Measurements from ENCODE around the gene PRUNE2. TPM values are rescaled to one million over a fixed set of nuclear protein-coding genes. Genes with fewer than 3 reads are reported as not detected.

The PRUNE2 gene
- total and polyA plus RNA-seq, 2 experiments from 2014 or later, result 0.46 to 4.1 TPM

DNA sequence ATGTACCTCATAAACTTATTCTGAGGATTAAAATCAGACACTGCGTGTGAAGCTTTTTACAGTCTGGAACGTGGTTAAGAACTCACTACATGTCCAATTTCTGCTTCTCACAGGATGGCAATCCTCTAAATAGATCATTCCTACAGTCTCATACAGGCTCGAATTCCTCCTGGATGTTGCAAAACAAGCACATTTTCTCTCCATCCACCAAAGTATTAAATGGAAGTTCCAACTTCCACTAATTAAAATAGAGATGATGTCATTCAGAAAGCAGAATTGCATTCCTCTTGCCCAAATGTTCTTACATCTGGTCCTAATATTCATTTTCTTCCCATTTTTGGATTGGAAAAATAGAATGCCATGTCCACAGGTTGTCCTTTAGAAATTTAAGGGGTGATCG lies 287.2 kb downstream of the PRUNE2 start:
- Histone ChIP-seq H3K9me3 (ENCODE audit: low read depth) (no peaks in the 10 kb centered on the region), H3K36me3 (replicated peaks; ENCODE audit: insufficient read depth, low read depth) (no peaks in the 10 kb centered on the region), H3K4me2 (no peak overlapping the region), H3K4me1 (ENCODE audit: insufficient read depth) (peaks cover 36% of the 10 kb centered on the region), H3K79me2 (no peaks in the 10 kb centered on the region), H3K27ac (peak overlapping the region; percentile 20), H3K27me3 (no peaks in the 10 kb centered on the region), H4K20me1 (ENCODE audit: insufficient read depth, poor library complexity, severe bottlenecking) (no peaks in the 10 kb centered on the region), H3K9me2 (replicated peaks; ENCODE audit: insufficient read depth) (no peaks in the 10 kb centered on the region), H2AFZ (no peak overlapping the region), H3K4me3 (no peak overlapping the region)
- TF ChIP-seq, protein P1, sequence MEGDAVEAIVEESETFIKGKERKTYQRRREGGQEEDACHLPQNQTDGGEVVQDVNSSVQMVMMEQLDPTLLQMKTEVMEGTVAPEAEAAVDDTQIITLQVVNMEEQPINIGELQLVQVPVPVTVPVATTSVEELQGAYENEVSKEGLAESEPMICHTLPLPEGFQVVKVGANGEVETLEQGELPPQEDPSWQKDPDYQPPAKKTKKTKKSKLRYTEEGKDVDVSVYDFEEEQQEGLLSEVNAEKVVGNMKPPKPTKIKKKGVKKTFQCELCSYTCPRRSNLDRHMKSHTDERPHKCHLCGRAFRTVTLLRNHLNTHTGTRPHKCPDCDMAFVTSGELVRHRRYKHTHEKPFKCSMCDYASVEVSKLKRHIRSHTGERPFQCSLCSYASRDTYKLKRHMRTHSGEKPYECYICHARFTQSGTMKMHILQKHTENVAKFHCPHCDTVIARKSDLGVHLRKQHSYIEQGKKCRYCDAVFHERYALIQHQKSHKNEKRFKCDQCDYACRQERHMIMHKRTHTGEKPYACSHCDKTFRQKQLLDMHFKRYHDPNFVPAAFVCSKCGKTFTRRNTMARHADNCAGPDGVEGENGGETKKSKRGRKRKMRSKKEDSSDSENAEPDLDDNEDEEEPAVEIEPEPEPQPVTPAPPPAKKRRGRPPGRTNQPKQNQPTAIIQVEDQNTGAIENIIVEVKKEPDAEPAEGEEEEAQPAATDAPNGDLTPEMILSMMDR (IDR thresholded peaks at IDR 0.05; ENCODE audit: poor library complexity), result no peak
- TF ChIP-seq EZH2phosphoT487 (IDR thresholded peaks at IDR 0.05; ENCODE audit: low read depth, severe bottlenecking, unreplicated experiment) (no peak), EZH2 (IDR thresholded peaks at IDR 0.05; ENCODE audit: borderline replicate concordance) (no peak)
- WGBS (ENCODE audit: low lambda C conversion rate, missing lambda C conversion rate), result 87% methylated on average over 4 of the region's 4 CpGs
- no peak for DNase-seq (ENCODE audit: low spot score)

DNA sequence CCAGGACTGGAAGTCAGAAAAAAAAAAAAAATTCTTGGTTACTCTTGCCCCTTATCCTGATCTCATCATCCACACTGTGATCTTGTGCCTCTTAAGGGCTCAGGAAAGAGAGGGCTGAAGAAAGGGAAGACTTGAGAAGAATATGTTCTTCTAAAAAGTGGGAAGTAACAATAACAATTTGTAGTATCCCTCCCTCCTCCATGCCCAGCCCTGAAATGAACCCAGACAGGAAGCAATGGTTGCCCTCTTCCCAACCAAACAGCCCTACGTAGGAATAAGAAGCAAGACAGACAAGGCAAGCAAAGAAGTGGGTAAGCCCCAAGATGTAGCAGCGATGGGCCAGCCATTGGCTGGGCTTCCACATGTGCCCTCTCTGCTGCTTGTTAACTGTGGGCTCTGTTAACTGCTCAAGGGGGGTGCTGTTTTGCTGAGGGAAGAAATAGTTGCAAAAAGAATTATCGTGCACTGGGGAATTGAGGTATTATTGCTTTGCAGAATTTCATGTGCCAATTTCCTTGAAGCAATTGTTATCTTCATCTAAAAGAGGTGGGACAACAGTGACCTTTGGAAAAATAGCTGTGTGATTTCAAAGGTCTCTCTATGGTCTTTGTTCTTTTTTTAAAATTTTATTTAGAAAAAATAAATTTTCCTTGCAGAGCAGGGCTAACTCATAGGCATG lies 288.3 kb downstream of the PRUNE2 start:
- no peak for DNase-seq (ENCODE audit: low spot score)
- no peaks in the 10 kb centered on the region for H3K9me2 ChIP-seq (replicated peaks; ENCODE audit: insufficient read depth)
- no peaks in the 10 kb centered on the region for H3K79me2 ChIP-seq
- no peaks in the 10 kb centered on the region for H3K9me3 ChIP-seq (ENCODE audit: low read depth)
- no peaks in the 10 kb centered on the region for H4K20me1 ChIP-seq (ENCODE audit: insufficient read depth, poor library complexity, severe bottlenecking)
- H3K4me2 ChIP-seq, result no peak overlapping the region
- no peaks in the 10 kb centered on the region for H3K27me3 ChIP-seq
- no peaks in the 10 kb centered on the region for H3K36me3 ChIP-seq (replicated peaks; ENCODE audit: insufficient read depth, low read depth)
- H3K4me3 ChIP-seq, result no peak overlapping the region
- H3K27ac ChIP-seq, result peak overlapping the region; percentile 27
- TF ChIP-seq, protein P1 (IDR thresholded peaks at IDR 0.05; ENCODE audit: poor library complexity), result no peak
- TF ChIP-seq EZH2 (IDR thresholded peaks at IDR 0.05; ENCODE audit: borderline replicate concordance) (no peak), EZH2phosphoT487 (IDR thresholded peaks at IDR 0.05; ENCODE audit: low read depth, severe bottlenecking, unreplicated experiment) (no peak)
- peaks cover 45% of the 10 kb centered on the region for H3K4me1 ChIP-seq (ENCODE audit: insufficient read depth)
- WGBS (ENCODE audit: low lambda C conversion rate, missing lambda C conversion rate), result 93% methylated on average over 3 of the region's 3 CpGs
- H2AFZ ChIP-seq, result no peak overlapping the region

DNA sequence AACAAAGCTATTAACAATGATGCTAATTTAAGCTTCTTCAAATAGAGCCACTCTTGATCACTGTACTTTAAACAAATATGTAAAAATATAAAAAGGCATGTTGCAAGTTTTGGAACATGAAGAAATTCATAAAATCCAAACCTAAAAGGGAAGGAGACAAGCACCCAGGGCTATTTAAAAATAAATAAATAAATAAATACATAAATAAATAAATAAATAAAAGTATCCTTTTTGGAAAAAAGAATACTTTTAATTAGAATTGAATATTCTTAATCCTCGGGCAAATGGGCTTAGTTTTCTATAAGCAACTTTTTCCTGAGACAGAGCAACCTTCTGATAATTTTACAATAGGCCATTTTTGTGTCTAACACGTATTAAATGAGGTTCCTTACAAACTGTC lies 289.1 kb downstream of the PRUNE2 start:
- Histone ChIP-seq H3K9me3 (ENCODE audit: low read depth) (no peaks in the 10 kb centered on the region), H3K27me3 (no peaks in the 10 kb centered on the region), H3K36me3 (replicated peaks; ENCODE audit: insufficient read depth, low read depth) (no peaks in the 10 kb centered on the region), H3K4me1 (ENCODE audit: insufficient read depth) (peaks cover 45% of the 10 kb centered on the region), H3K9me2 (replicated peaks; ENCODE audit: insufficient read depth) (no peaks in the 10 kb centered on the region), H3K4me2 (no peak overlapping the region), H2AFZ (no peak overlapping the region), H3K79me2 (no peaks in the 10 kb centered on the region), H4K20me1 (ENCODE audit: insufficient read depth, poor library complexity, severe bottlenecking) (no peaks in the 10 kb centered on the region), H3K27ac (peak overlapping the region; percentile 73), H3K4me3 (no peak overlapping the region)
- TF ChIP-seq EZH2phosphoT487 (IDR thresholded peaks at IDR 0.05; ENCODE audit: low read depth, severe bottlenecking, unreplicated experiment), result no peak
- TF ChIP-seq EZH2 (IDR thresholded peaks at IDR 0.05; ENCODE audit: borderline replicate concordance), result no peak
- TF ChIP-seq, protein P1 (IDR thresholded peaks at IDR 0.05; ENCODE audit: poor library complexity), result no peak
- no peak for DNase-seq (ENCODE audit: low spot score)
- 92% methylated on average over 2 of the region's 2 CpGs for WGBS (ENCODE audit: low lambda C conversion rate, missing lambda C conversion rate)

Data from hepatocyte (in vitro differentiated cells).